GM23338 (cell line): ENCODE results near the gene CFAP299. TPM values are rescaled to one million over a fixed set of nuclear protein-coding genes. Genes with fewer than 3 reads are reported as not detected.

Experiments
- ATAC-seq: fragments of 200-7000 bp; cut with Tn5 transposase; 3 replicates; pipeline ENCODE4 v1.9.1; 2020
- DNase-seq: peaks from one replicate; pipeline ENCODE4 v3.0.0-alpha.2; 2015; ENCODE audit warnings: low spot score
- H2AFZ ChIP-seq: fragments of 200-600 bp; sonication (generic); 2 replicates; pipeline ENCODE4 v1.8.0; 2016; ENCODE audit warnings: antibody characterized with exemption, mild to moderate bottlenecking, moderate library complexity
- H3F3A ChIP-seq: fragments of 200-600 bp; sonication (generic); replicated peaks from 2 replicates; pipeline ENCODE4 v1.8.0; 2017; ENCODE audit warnings: antibody characterized with exemption, mixed run types, low read depth
- H3K27ac ChIP-seq: fragments of 200-600 bp; sonication (generic); 2 replicates; pipeline ENCODE4 v1.6.1; 2016; ENCODE audit warnings: low read depth
- H3K27me3 ChIP-seq: fragments of 200-600 bp; sonication (generic); 2 replicates; pipeline ENCODE4 v1.8.0; 2016; ENCODE audit warnings: mild to moderate bottlenecking, mixed run types, moderate library complexity; ENCODE audit not compliant: insufficient read depth
- H3K36me3 ChIP-seq: fragments of 200-600 bp; sonication (generic); 2 replicates; pipeline ENCODE4 v1.8.0; 2016; ENCODE audit warnings: mild to moderate bottlenecking; ENCODE audit not compliant: insufficient read depth
- H3K4me1 ChIP-seq: fragments of 200-600 bp; sonication (generic); 2 replicates; pipeline ENCODE4 v1.8.0; 2016; ENCODE audit warnings: mild to moderate bottlenecking, moderate library complexity; ENCODE audit not compliant: insufficient read depth
- H3K4me2 ChIP-seq: fragments of 200-600 bp; sonication (generic); 2 replicates; pipeline ENCODE4 v1.7.1; 2017; ENCODE audit warnings: mixed run types
- H3K4me3 ChIP-seq: fragments of 200-600 bp; sonication (generic); 2 replicates; pipeline ENCODE4 v1.6.1; 2016; ENCODE audit warnings: mixed run types
- H3K79me2 ChIP-seq: fragments of 200-600 bp; sonication (generic); replicated peaks from 2 replicates; pipeline ENCODE4 v1.8.0; 2017; ENCODE audit warnings: mild to moderate bottlenecking; ENCODE audit not compliant: insufficient read depth
- H3K9me2 ChIP-seq: fragments of 200-600 bp; sonication (generic); 2 replicates; pipeline ENCODE4 v1.8.0; 2017; ENCODE audit not compliant: insufficient read depth
- H4K20me1 ChIP-seq: fragments of 200-600 bp; sonication (generic); replicated peaks from 2 replicates; pipeline ENCODE4 v1.8.0; 2017; ENCODE audit warnings: mild to moderate bottlenecking; ENCODE audit not compliant: insufficient read depth
- H3K27ac Mint-ChIP-seq: 2 replicates; pipeline ENCODE4 v1.8.0; 2020; ENCODE audit warnings: inconsistent platforms, mild to moderate bottlenecking, moderate library complexity, mixed read lengths
- H3K27me3 Mint-ChIP-seq: 3 replicates; pipeline ENCODE4 v1.8.0; 2022; ENCODE audit warnings: low read depth, mild to moderate bottlenecking, moderate library complexity, mixed read lengths, inconsistent platforms; ENCODE audit not compliant: insufficient read depth, poor library complexity
- H3K36me3 Mint-ChIP-seq: 3 replicates; pipeline ENCODE4 v1.8.0; 2021; ENCODE audit warnings: low read depth, mild to moderate bottlenecking, inconsistent platforms, moderate library complexity, mixed read lengths
- H3K4me1 Mint-ChIP-seq: 3 replicates; pipeline ENCODE4 v1.8.0; 2020; ENCODE audit warnings: mild to moderate bottlenecking, inconsistent platforms, mixed read lengths
- H3K4me3 Mint-ChIP-seq: 3 replicates; pipeline ENCODE4 v1.8.0; 2021; ENCODE audit warnings: moderate library complexity, mild to moderate bottlenecking, inconsistent platforms, mixed read lengths
- H3K9me3 Mint-ChIP-seq: 3 replicates; pipeline ENCODE4 v1.8.0; 2020; ENCODE audit warnings: moderate library complexity, mild to moderate bottlenecking, inconsistent platforms, mixed read lengths
- CREB1 ChIP-seq: fragments of 250-450 bp; sonication (Bioruptor Pico); IDR thresholded peaks from 2 replicates; pipeline ENCODE4 v1.5.0; 2020; ENCODE audit warnings: low read depth, mild to moderate bottlenecking, moderate library complexity
- EZH2 ChIP-seq: fragments of 200-600 bp; sonication (generic); IDR thresholded peaks from one replicate; pipeline ENCODE4 v1.8.0; 2017; ENCODE audit warnings: antibody characterized with exemption, mild to moderate bottlenecking, low read depth; ENCODE audit not compliant: unreplicated experiment
- EZH2phosphoT487 ChIP-seq: fragments of 200-600 bp; sonication (generic); IDR thresholded peaks from one replicate; pipeline ENCODE4 v1.8.1; 2018; ENCODE audit warnings: antibody characterized with exemption; ENCODE audit not compliant: unreplicated experiment
- NANOG ChIP-seq: IDR thresholded peaks from 2 replicates; pipeline ENCODE4 v1.6.1; 2016; ENCODE audit warnings: antibody characterized with exemption, borderline replicate concordance
- POLR2AphosphoS5 ChIP-seq: IDR thresholded peaks from 2 replicates; pipeline ENCODE4 v1.6.1; 2016; ENCODE audit warnings: antibody characterized with exemption, low read depth
- STAT1 ChIP-seq: IDR thresholded peaks from one replicate; pipeline ENCODE4 v1.6.1; 2016; ENCODE audit warnings: antibody characterized with exemption; ENCODE audit not compliant: unreplicated experiment
- ZNF331 ChIP-seq: fragments of 250-450 bp; sonication (Bioruptor Pico); IDR thresholded peaks from 2 replicates; pipeline ENCODE4 v1.5.0; 2020; ENCODE audit warnings: low read depth, mild to moderate bottlenecking, moderate library complexity
- ZNF462 ChIP-seq: fragments of 250-450 bp; sonication (Bioruptor Pico); IDR thresholded peaks from 2 replicates; pipeline ENCODE4 v1.5.0; 2020; ENCODE audit warnings: mild to moderate bottlenecking, moderate library complexity
- polyA plus RNA-seq: library from polyadenylated mRNA; unstranded; fragments of >200 nt; fragmentation: Nextera tagmentation; extraction: Ambion mirVana; gene quantifications from 2 replicates; pipeline ENCODE4 v1.2.1, GENCODE V29; 2016
- total RNA-seq: library from RNA; depleted of rRNA; stranded (reverse); fragments of >200 nt; shearing (Covaris generic); gene quantifications from 2 replicates; pipeline ENCODE4 v1.2.3, GENCODE V29; 2014
- TF ChIP-seq, protein P1 (sequence below), 2 experiments: fragments of 200-600 bp in 1 of 2; sonication (generic) in 1 of 2; conservative IDR thresholded peaks; 2 replicates each; pipeline versions ENCODE4 v1.5.1 to v1.6.1; 2016 to 2017; ENCODE audit warnings: antibody characterized with exemption in 2 of 2, low read depth in 2 of 2, mild to moderate bottlenecking in 2 of 2, moderate library complexity in 1 of 2

CFAP299 gene
- total and polyA plus RNA-seq, 2 experiments from 2014 or later, result not detected

DNA sequence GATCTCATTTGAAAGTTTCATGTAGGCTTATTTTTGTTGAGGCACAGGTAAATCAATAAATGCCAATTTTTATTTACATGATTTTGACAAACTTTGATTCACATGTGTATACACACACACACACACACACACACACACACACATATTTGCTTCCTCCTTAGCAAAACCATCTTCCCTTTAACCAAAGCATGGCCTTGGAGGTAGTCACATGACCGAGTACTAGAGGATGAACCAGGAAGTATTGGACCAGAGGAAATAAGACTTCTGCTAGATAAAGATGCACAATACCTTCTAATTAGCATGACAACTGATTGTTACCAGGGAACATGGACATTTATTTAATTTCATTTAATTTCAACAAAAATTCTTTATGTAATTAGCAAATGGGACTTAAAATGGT lies 23.4 kb upstream of the CFAP299 start:
- Mint-ChIP-seq H3K36me3 (no peaks in the 10 kb centered on the region), H3K4me1 (peaks cover 26% of the 10 kb centered on the region), H3K27ac (no peak overlapping the region), H3K9me3 (no peaks in the 10 kb centered on the region), H3K4me3 (no peak overlapping the region), H3K27me3 (peaks cover 6% of the 10 kb centered on the region)
- ATAC-seq (no peak), DNase-seq (no peak)
- no peak for TF ChIP-seq STAT1
- no peak for TF ChIP-seq NANOG
- TF ChIP-seq EZH2phosphoT487, result no peak
- no peak for TF ChIP-seq EZH2
- no peak for TF ChIP-seq POLR2AphosphoS5
- TF ChIP-seq, protein P1, sequence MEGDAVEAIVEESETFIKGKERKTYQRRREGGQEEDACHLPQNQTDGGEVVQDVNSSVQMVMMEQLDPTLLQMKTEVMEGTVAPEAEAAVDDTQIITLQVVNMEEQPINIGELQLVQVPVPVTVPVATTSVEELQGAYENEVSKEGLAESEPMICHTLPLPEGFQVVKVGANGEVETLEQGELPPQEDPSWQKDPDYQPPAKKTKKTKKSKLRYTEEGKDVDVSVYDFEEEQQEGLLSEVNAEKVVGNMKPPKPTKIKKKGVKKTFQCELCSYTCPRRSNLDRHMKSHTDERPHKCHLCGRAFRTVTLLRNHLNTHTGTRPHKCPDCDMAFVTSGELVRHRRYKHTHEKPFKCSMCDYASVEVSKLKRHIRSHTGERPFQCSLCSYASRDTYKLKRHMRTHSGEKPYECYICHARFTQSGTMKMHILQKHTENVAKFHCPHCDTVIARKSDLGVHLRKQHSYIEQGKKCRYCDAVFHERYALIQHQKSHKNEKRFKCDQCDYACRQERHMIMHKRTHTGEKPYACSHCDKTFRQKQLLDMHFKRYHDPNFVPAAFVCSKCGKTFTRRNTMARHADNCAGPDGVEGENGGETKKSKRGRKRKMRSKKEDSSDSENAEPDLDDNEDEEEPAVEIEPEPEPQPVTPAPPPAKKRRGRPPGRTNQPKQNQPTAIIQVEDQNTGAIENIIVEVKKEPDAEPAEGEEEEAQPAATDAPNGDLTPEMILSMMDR (conservative IDR thresholded peaks at IDR 0.05; ENCODE audit: low read depth in 2 of 2), result no peak
- TF ChIP-seq ZNF462, result no peak
- no peak for TF ChIP-seq ZNF331 (CRISPR knock-in tag)
- TF ChIP-seq CREB1 (CRISPR knock-in tag), result no peak
- Histone ChIP-seq H3F3A (no peaks in the 10 kb centered on the region), H3K27ac (no peak overlapping the region), H2AFZ (no peak overlapping the region), H4K20me1 (no peaks in the 10 kb centered on the region), H3K36me3 (no peaks in the 10 kb centered on the region), H3K27me3 (no peaks in the 10 kb centered on the region), H3K79me2 (no peaks in the 10 kb centered on the region), H3K4me3 (no peak overlapping the region), H3K9me2 (no peaks in the 10 kb centered on the region), H3K4me1 (peaks cover 23% of the 10 kb centered on the region), H3K4me2 (no peak overlapping the region)
